Right forelimb (tissue), 1 donor: ENCODE measurements around the gene ZNF311.
"Not testable (repeated sequence)": the region's sequence is repeated elsewhere in the genome, so short reads cannot be mapped to it uniquely, and the experiment has no call there.

Experiments used
- DNase-seq: peaks from one replicate; pipeline ENCODE4 v3.0.0-alpha.2; 2018

Gene ZNF311

GRCh38 chr6:28982476-28983266, 22.4 kb downstream of the ZNF311 start:
- peak; percentile 46 for DNase-seq

- DNase-seq, result peak; percentile 93
Observed at GRCh38 chr6:28981833-28982475, 23.2 kb downstream of the ZNF311 start.

GRCh38 chr6:28981431-28981832, 23.7 kb downstream of the ZNF311 start:
- DNase-seq, result peak; percentile 91

- peak; percentile 80 for DNase-seq
Observed at GRCh38 chr6:28980852-28981430, 24.2 kb downstream of the ZNF311 start.

- DNase-seq, result no peak
Observed at GRCh38 chr6:28980137-28980851, 24.8 kb downstream of the ZNF311 start.

- no peak for DNase-seq
Observed at GRCh38 chr6:28979679-28980078, 25.4 kb downstream of the ZNF311 start.

- DNase-seq, result no peak
Observed at GRCh38 chr6:28978959-28979561, 26.1 kb downstream of the ZNF311 start.

- no peak for DNase-seq
Observed at GRCh38 chr6:28978133-28978491, 27.0 kb downstream of the ZNF311 start.

GRCh38 chr6:28977341-28978132, 27.6 kb downstream of the ZNF311 start:
- DNase-seq, result peak; percentile 43

- DNase-seq, result no peak
Observed at GRCh38 chr6:28976677-28977076, 28.4 kb downstream of the ZNF311 start.

- no peak for DNase-seq
Observed at GRCh38 chr6:28974505-28974904, 30.6 kb downstream of the ZNF311 start.

- DNase-seq, result not testable (repeated sequence)
Observed at GRCh38 chr6:28970056-28970455, 35.1 kb downstream of the ZNF311 start.

GRCh38 chr6:28969129-28969528, 36.0 kb downstream of the ZNF311 start:
- no peak for DNase-seq

GRCh38 chr6:28968476-28968875, 36.6 kb downstream of the ZNF311 start:
- no peak for DNase-seq

GRCh38 chr6:28965706-28966105, 39.4 kb downstream of the ZNF311 start:
- DNase-seq, result no peak

- DNase-seq, result no peak
Observed at GRCh38 chr6:28960846-28961500, 44.1 kb downstream of the ZNF311 start.

GRCh38 chr6:28958561-28959243, 46.4 kb downstream of the ZNF311 start:
- DNase-seq, result not testable (repeated sequence)

GRCh38 chr6:28957795-28958314, 47.3 kb downstream of the ZNF311 start:
- not testable (repeated sequence) for DNase-seq

GRCh38 chr6:28956331-28956730, 48.8 kb downstream of the ZNF311 start:
- no peak for DNase-seq

- DNase-seq, result no peak
Observed at GRCh38 chr6:28953585-28954258, 51.4 kb downstream of the ZNF311 start.
